Lower leg skin (tissue), 3 donors: ENCODE measurements around the gene KLHDC7A.

Experiments used
- POLR2A ChIP-seq, 2 donors: fragments of 450-650 bp; IDR thresholded peaks; one replicate each; pipeline ENCODE4 v1.6.1; 2016 to 2017; ENCODE audit warnings: antibody characterized with exemption in 2 of 2, mild to moderate bottlenecking in 1 of 2, moderate library complexity in 1 of 2
- TF ChIP-seq, protein P1 (sequence below), 3 donors: fragments of 450-650 bp; IDR thresholded peaks; one replicate each; pipeline ENCODE4 v1.5.1; 2016; ENCODE audit warnings: antibody characterized with exemption in 3 of 3, mild to moderate bottlenecking in 3 of 3, moderate library complexity in 2 of 3

- TF ChIP-seq, protein P1, sequence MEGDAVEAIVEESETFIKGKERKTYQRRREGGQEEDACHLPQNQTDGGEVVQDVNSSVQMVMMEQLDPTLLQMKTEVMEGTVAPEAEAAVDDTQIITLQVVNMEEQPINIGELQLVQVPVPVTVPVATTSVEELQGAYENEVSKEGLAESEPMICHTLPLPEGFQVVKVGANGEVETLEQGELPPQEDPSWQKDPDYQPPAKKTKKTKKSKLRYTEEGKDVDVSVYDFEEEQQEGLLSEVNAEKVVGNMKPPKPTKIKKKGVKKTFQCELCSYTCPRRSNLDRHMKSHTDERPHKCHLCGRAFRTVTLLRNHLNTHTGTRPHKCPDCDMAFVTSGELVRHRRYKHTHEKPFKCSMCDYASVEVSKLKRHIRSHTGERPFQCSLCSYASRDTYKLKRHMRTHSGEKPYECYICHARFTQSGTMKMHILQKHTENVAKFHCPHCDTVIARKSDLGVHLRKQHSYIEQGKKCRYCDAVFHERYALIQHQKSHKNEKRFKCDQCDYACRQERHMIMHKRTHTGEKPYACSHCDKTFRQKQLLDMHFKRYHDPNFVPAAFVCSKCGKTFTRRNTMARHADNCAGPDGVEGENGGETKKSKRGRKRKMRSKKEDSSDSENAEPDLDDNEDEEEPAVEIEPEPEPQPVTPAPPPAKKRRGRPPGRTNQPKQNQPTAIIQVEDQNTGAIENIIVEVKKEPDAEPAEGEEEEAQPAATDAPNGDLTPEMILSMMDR (IDR thresholded peaks at IDR 0.05): no peak
- no peak for TF ChIP-seq POLR2A (IDR thresholded peaks at IDR 0.05)
Measured at GRCh38 chr1:18528616-18529015, 47.9 kb downstream of the KLHDC7A start.
